ENCODE results near the gene ZDHHC20. TPM values are rescaled to one million over a fixed set of nuclear protein-coding genes. Genes with fewer than 3 reads are reported as not detected.

Gene ZDHHC20
- total RNA-seq, 1 experiment from 2014 or later, result 69.1 TPM

DNA sequence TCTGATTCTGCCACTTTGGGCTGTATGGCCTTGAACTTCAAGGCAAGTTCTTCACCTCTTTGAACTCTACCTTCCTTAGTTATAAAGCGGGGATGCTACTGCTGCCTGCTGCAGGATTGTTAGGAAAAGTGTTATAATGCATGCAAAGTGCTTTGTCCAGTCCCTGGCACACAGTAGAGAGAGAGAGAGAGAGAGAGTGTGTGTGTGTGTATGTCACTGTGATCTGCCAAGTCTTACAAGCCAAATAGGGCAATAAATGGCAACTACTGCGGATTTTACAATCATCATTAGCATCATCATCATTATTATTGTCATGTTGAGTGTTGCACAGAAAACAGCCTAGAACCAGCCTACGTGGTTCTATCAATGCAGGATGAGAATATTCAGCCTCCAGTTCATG is 136.1 kb downstream of the ZDHHC20 start:
- H2BK15ac ChIP-seq (ENCODE audit: low read depth, low read length), result no peak overlapping the region
- no peak overlapping the region for H3K27ac ChIP-seq (ENCODE audit: insufficient read length, low read depth, low read length)
- no peaks in the 10 kb centered on the region for H3K79me2 ChIP-seq (ENCODE audit: insufficient read depth, low read length)
- H4K20me1 ChIP-seq (ENCODE audit: control insufficient read depth, insufficient read depth, insufficient read length), result no peaks in the 10 kb centered on the region
- no peak overlapping the region for H3K4me3 Mint-ChIP-seq
- H3K9ac ChIP-seq (ENCODE audit: extremely low read depth, insufficient read length, low read length), result no peak overlapping the region
- no peak overlapping the region for H2BK12ac ChIP-seq (ENCODE audit: insufficient read length, low read depth, low read length)
- H3K9me3 Mint-ChIP-seq, result peaks cover 0 to 3% of the 10 kb centered on the region in 2 experiments; a peak in 2 of 5 replicates
- no peak overlapping the region for H3K56ac ChIP-seq (ENCODE audit: insufficient read length, low read depth, low read length)
- no peak for DNase-seq
- H3K27me3 ChIP-seq (ENCODE audit: insufficient read depth, low read length), result no peaks in the 10 kb centered on the region; the same call in 1 of the 2 replicates
- H3K4ac ChIP-seq (ENCODE audit: low read depth, low read length), result no peak overlapping the region
- H3K79me1 ChIP-seq (ENCODE audit: insufficient read depth, low read depth, low read length, poor library complexity, severe bottlenecking), result no peaks in the 10 kb centered on the region
- TF ChIP-seq, protein P1, sequence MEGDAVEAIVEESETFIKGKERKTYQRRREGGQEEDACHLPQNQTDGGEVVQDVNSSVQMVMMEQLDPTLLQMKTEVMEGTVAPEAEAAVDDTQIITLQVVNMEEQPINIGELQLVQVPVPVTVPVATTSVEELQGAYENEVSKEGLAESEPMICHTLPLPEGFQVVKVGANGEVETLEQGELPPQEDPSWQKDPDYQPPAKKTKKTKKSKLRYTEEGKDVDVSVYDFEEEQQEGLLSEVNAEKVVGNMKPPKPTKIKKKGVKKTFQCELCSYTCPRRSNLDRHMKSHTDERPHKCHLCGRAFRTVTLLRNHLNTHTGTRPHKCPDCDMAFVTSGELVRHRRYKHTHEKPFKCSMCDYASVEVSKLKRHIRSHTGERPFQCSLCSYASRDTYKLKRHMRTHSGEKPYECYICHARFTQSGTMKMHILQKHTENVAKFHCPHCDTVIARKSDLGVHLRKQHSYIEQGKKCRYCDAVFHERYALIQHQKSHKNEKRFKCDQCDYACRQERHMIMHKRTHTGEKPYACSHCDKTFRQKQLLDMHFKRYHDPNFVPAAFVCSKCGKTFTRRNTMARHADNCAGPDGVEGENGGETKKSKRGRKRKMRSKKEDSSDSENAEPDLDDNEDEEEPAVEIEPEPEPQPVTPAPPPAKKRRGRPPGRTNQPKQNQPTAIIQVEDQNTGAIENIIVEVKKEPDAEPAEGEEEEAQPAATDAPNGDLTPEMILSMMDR (conservative IDR thresholded peaks at IDR 0.05), result no peak
- H3K36me3 Mint-ChIP-seq (ENCODE audit: insufficient read depth in 1 of 3, low read depth in 3 of 3), result no peaks in the 10 kb centered on the region
- H3K4me1 Mint-ChIP-seq, result peaks cover 22 to 26% of the 10 kb centered on the region in 2 experiments
- H2AK5ac ChIP-seq (ENCODE audit: insufficient read length, low read length), result no peak overlapping the region
- no peak overlapping the region for H4K91ac ChIP-seq (ENCODE audit: insufficient read length, low read depth, low read length)
- no peak overlapping the region for H3K14ac ChIP-seq (ENCODE audit: insufficient read depth, low read length)
- no peak overlapping the region for H2BK5ac ChIP-seq (ENCODE audit: insufficient read length, low read length)
- H3K4me1 ChIP-seq (ENCODE audit: insufficient read depth, low read length), result peaks cover 4% of the 10 kb centered on the region; the same call in 1 of the 2 replicates
- H3K18ac ChIP-seq (ENCODE audit: insufficient read length, low read depth, low read length), result no peak overlapping the region
- no peak overlapping the region for H3K27ac Mint-ChIP-seq
- no peak overlapping the region for H4K8ac ChIP-seq (replicated peaks; ENCODE audit: insufficient read length, low read depth, low read length)
- H3K27me3 Mint-ChIP-seq (ENCODE audit: low read depth), result peaks cover 15% of the 10 kb centered on the region
- H3K4me2 ChIP-seq (ENCODE audit: insufficient read depth, insufficient read length, low read length), result no peak overlapping the region
- H3K9me3 ChIP-seq (ENCODE audit: control insufficient read depth, low read depth, low read length), result no peaks in the 10 kb centered on the region
- H3K23me2 ChIP-seq (ENCODE audit: insufficient read length, low read depth, low read length, poor library complexity, severe bottlenecking), result peaks cover 7% of the 10 kb centered on the region
- WGBS (ENCODE audit: extremely low coverage, insufficient read length, low lambda C conversion rate), result no CpG with 5 or more reads among the region's 3 CpGs
- no peak overlapping the region for H3K23ac ChIP-seq (ENCODE audit: insufficient read length, low read depth, low read length)
- H2BK120ac ChIP-seq (ENCODE audit: low read depth, low read length, poor library complexity, severe bottlenecking), result no peak overlapping the region
- H2AFZ ChIP-seq (ENCODE audit: low read length), result no peak overlapping the region
- no peak overlapping the region for H3T11ph ChIP-seq (ENCODE audit: low read length)
- H2BK20ac ChIP-seq (ENCODE audit: low read depth, low read length, poor library complexity, severe bottlenecking), result no peak overlapping the region
- no peak overlapping the region for H4K5ac ChIP-seq (ENCODE audit: insufficient read length, low read depth, low read length)

Other genes starting within 250 kb of the ZDHHC20 start
- 38.2 and 38.4 TPM in 2 replicates for gene MICU2, start 144.9 kb upstream of the ZDHHC20 start, total RNA-seq (2021)
- 0.20 and 0.22 TPM in 2 replicates for gene FGF9, start 211.8 kb upstream of the ZDHHC20 start, total RNA-seq (2021)